Measurements from ENCODE around the gene ZFP57.

ZFP57 gene

DNA sequence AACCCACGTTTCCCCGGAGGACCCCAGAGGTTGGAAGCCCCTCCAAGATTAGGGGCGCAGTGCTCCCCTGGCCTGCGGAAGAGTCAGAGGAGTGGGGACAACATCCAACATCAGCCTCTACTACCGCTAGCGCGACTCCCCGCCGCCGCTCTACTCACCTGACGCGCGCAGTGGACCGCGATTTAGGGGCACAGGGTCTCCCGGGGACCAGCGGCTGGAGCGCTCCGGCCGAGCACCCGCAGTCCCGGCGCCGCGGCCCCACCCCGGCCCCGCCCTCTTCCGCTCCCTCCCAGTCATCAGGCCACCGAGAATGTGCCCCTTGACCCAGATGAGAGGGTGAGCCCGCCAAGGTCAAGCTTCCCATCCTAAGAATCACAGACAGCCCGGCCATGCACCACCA, at the start of gene ZFP57:
Gene ZFP57, minus strand, starts transcription at position 249 of the 400 bp plus-strand sequence. CDS start 4,149 bp downstream, outside the sequence.
- DNase-seq, result no peak

DNA sequence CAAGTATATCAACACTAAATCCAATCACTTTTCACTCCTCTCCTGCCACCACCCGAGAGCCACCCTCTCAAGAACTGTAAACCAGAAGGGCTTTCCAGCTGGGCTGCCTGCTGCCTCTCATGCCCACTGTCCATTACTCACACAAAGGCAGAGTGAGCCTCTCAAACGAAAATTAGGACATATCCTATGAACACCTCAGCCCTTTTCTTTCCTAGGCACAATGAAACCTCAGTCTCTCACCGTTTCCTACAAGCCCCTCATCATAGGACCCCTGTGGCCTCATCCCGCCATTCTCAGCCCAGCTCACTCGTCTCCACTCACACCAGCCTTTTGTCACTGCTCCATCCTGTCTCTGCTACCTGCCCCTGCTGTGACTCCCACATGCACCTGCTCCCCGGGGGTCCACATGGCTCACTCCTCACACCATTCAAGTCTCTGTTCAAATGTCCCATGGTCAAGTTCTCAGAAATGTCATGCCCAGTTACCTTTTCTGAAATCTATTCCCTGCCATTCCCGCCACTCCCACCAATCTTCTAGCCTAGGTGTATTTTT, 49.7 kb upstream of the ZFP57 start:
- DNase-seq, result no peak

DNA sequence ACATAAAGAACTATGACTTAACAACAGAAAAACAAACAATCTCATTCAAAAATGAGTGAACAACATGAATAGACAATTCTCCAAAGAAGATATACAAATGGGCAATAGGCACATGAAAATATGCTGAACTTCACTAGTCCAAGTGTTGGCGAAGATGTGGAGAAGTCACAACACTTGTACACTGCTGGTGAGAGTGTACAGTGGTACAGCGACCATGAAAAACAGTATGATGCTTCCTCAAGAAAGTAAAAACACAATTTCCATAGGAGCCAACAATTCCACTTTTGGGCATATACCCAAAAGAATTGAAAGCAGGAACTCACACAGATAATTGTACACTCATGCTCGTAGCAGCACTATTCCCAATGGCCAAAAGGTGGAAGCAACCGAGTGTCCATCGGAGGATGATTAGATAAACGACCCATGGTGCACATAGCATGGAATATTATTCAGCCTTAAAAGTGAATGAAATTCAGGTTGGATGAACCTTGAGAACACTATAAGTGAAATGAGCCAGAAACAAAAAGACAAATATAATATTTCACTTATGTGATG, 48.9 kb upstream of the ZFP57 start:
- DNase-seq, result no peak

DNA sequence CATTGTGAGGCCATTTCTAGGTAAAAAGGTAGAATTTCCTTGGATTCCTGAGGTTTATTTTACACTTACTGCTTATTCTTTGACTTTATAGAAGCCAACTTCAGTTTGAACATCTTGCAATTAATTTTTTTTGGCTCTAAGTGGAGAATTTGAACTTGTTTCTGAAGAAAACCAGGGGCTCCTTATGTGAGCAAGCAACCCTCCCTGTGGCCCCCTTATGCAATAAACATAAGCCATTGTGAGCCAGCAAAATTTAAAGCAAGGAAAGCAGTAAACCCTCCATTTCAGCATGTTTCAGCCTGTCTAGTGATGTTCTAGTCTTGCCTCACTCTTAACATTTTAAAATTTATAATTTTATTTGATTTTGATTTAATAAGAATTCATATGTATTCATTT, 47.9 kb upstream of the ZFP57 start:
- no peak for DNase-seq

DNA sequence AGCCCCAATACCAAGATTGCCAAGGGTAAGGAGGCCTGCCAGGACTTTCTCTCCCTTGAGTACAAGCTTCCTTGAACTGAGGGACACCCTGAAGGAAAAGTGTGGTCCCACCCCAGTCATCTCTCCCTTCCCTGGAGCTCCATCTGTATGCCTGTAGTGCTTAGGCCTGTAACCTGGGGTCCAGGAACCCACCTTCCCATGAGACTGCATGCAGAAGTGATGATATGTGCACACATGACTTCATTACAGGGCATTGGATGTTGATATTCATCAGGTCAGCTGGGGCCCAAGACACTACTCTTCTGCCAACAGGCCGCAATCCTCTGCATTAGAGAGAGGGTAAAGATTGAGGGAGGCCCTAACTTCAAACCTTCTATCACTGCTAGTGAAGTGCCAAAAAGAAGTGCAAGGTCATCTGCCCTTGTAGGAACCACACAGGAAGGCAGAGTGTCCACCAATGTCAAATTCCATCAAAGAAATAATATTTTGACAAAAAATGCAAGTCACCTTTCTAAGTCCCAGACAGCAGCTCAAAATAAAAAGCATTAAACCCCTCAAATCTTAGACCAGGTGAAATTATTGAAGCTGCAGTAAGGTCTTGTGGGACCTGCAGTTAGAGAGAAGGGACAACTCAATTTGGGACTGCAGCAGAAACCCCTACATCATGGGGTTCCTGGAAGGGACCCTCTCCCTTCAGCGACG, 47.4 kb upstream of the ZFP57 start:
- no peak for DNase-seq

DNA sequence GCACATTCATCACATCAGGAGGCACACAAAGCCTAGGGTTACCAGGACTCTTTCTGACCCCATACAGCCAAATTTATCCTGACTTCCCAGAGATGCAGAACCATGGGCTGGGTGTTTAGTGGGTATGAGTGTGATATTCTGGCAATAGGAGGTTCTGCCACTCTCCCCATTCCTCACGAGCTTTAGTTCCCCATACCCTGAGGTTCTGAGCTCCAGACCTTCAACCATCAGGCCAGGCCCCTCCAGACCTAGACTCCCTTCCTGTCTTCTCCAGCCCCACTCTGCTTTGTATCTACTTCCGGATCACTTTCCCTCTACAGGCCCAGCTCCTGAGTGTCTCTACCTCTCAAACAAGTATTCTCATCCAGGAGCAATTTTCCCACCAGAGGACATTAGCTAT, 46.7 kb upstream of the ZFP57 start:
- no peak for DNase-seq

DNA sequence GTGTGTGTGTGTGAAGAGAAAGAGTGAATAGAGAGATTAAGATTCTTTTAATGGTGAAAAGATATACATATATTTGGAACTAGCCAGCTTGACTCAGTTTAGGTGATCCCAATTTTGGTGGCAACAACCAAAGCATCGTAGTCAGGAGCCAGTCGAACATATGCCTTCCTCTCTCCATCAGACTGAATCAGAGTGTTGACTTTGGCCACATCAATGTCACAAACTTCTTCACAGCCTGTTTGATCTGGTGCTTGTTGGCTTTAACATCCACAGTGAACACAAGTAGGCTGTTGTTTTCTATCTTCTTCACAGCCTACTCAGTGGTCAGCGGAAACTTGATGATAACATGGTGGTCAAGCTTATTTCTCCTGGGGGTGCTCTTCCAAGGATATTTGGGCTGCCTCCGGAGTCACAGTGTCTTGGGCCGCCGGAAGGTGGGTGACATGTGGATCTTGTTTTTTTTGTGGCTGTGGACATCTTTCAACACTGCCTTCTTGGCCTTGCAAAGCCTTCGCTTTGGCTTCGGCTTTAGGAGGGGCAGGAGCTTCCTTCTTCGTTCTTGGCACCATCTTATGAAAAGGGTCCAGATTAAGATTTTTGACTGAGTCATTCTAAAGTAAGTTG, 45.7 kb upstream of the ZFP57 start:
- no peak for DNase-seq

DNA sequence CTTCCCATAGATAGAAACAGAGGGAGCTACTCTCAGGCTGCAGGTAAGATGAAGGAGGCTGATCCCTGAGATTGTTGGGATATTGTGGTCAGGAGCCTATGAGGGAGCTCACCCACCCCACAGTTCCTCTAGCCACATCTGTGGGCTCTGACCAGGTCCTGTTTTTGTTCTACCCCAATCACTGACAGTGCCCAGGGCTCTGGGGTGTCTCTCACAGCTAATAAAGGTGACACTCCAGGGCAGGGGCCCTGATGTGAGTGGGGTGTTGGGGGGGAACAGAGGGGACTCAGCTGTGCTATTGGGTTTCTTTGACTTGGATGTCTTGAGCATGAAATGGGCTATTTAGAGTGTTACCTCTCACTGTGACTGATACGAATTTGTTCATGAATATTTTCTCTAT, 45.0 kb upstream of the ZFP57 start:
- no peak for DNase-seq

DNA sequence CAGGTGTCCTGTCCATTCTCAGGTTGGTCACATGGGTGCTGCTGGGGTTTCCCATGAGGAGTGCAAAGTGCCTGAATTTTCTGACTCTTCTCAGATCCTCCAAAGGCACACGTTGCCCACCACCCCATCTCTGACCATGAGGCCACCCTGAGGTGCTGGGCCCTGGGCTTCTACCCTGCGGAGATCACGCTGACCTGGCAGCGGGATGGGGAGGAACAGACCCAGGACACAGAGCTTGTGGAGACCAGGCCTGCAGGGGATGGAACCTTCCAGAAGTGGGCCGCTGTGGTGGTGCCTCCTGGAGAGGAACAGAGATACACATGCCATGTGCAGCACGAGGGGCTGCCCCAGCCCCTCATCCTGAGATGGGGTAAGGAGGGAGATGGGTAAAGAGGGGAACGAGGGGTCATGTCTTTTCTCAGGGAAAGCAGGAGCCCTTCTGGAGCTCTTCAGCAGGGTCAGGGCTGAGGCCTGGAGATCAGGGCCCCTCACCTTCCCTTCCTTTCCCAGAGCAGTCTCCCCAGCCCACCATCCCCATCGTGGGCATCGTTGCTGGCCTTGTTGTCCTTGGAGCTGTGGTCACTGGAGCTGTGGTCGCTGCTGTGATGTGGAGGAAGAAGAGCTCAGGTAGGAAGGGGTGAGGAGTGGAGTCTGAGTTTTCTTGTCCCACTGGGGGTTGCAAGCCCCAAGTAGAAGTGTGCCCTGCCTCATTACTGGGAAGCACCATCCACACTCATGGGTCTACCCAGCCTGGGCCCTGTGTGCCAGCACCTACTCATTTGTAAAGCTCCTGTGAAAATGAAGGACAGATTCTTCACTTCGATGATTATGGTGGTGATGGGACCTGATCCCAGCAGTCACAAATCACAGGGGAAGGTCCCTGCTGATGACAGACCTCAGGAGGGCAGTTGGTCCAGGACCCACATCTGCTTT, 44.3 kb upstream of the ZFP57 start:
- no peak for DNase-seq

DNA sequence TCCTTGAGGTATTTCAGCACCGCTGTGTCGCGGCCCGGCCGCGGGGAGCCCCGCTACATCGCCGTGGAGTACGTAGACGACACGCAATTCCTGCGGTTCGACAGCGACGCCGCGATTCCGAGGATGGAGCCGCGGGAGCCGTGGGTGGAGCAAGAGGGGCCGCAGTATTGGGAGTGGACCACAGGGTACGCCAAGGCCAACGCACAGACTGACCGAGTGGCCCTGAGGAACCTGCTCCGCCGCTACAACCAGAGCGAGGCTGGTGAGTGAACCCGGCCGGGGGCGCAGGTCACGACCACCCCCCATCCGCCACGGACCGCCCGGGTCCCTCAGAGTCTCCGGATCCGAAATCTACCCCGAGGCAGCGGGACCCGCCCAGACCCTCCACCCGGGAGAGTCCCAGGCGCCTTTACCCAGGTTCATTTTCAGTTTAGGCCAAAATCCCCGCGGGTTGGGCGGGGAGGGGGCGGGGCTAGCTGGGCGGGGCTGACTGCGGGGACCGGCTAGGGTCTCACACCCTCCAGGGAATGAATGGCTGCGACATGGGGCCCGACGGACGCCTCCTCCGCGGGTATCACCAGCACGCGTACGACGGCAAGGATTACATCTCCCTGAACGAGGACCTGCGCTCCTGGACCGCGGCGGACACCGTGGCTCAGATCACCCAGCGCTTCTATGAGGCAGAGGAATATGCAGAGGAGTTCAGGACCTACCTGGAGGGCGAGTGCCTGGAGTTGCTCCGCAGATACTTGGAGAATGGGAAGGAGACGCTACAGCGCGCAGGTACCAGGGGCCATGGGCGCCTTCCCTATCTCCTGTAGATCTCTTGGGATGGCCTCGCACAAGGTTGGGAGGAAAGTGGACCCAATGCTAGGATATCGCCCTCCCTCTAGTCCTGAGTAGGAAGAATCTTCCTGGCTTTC, 43.0 kb upstream of the ZFP57 start:
- no peak for DNase-seq

DNA sequence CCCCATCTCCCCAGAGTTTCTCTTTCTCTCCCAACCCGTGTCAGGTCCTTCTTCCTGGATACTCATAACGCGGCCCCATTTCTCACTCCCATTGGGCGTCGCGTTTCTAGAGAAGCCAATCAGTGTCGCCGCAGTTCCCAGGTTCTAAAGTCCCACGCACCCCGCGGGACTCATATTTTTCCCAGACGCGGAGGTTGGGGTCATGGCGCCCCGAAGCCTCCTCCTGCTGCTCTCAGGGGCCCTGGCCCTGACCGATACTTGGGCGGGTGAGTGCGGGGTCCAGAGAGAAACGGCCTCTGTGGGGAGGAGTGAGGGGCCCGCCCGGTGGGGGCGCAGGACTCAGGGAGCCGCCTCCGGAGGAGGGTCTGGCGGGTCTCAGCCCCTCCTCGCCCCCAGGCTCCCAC, 42.3 kb upstream of the ZFP57 start, which contains the start of gene HLA-F:
Gene HLA-F, plus strand, starts transcription at position 173 of the 404 bp plus-strand sequence. Its CDS starts 30 bp downstream, at position 203.
- DNase-seq, result peak; percentile 44

DNA sequence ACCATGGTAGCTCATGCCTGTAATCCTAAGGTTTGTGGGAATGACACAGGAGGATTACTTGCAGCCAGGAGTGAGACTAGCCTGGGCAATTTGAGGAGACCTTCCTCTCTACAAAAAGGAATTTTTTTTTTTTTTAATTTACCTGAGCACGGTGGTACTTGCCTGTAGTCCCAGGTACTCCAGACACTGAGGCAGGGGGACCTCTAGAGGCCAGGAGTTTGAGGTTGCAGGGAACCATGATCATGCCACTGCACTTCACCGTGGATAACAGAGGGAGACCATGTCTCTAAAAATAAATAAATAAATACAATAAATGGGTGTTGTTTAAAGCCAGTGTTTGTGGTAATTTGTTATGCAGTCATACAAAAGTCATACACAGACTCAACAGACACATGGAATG, 39.9 kb upstream of the ZFP57 start:
- no peak for DNase-seq

DNA sequence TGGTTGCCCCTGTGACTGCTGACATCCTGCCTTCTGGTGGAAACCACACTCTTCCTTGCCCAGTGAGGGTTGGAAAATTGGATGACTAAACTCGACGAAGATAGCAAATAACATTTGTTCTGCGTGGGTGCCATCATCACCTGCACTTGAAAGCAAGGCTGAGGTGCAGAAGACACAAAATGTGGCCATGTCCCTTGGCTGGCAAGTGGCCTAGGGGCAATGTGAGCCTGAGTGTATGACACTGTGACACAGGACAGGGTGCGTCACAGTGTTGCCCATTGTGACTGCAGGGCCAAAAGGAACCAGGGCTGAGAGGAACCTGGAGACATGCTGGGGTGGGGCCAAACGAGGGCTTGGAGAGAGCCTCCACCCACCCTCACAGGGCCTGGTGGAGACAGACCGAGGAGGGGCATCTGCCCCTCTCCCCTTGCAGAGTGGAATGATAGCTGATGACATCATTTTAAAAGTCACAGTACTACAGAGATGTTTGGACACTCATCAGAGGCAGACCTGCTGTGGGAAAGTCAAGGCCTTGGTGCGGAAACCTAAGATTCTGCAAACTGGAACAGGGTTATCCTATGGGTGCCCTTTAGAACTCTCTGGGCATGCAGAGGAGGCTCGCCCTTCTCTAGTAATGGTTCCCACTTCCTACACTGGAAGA, 29.5 kb upstream of the ZFP57 start:
- DNase-seq, result no peak

DNA sequence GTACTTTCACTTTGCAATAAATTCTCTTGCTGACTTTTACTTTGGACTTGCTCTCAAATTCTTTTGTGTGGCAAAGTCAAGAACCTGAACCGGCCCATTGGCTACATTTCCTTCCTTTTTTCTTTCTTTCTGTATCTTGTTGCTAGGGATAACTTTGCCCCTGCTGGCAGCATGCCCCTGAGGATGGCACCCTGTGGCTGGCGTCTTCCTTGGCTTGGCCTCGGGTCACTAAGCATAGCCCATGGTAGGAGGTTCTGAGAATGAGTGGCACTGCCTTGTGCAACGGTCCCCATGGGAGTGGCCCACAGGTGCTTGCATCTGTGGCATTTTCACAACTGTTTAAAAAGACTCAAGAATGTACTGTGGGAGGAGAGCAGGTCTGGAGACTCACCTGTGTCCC, 28.2 kb upstream of the ZFP57 start:
- no peak for DNase-seq

DNA sequence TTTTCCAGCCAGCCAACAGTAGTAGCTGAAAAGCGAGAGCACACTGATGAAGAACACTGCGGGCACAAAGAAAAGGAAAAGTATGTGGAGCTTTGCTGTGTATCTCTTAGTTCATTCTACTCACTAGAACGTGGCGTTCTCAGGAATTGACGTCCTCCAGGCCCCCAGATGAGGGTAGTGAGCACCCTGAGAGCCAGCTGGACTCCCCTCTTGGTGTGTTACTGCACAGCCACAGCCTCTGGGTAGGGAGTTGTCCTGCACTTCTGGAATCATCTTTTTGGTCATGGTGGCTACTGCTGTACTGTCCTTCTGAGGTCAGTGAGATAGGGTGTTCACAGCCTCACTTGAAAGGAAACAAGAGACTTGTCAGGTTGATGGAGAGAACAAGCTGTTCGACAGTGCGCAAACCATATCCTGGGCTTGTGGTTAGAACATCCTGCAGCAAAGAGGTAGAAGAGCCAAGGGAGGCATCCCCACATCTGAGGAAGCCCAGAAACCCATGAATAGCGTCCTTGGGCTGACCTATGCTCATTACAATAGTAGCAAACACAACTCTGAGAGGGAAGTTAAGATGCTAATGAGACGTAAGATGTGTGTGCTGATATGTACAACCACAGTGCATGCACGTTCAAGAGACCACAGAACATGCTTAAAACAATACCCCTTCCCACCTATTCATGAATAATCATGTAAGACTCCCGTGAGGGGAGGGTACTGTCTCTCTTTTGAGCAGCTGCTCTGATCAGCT, 27.7 kb upstream of the ZFP57 start:
- DNase-seq, result no peak

DNA sequence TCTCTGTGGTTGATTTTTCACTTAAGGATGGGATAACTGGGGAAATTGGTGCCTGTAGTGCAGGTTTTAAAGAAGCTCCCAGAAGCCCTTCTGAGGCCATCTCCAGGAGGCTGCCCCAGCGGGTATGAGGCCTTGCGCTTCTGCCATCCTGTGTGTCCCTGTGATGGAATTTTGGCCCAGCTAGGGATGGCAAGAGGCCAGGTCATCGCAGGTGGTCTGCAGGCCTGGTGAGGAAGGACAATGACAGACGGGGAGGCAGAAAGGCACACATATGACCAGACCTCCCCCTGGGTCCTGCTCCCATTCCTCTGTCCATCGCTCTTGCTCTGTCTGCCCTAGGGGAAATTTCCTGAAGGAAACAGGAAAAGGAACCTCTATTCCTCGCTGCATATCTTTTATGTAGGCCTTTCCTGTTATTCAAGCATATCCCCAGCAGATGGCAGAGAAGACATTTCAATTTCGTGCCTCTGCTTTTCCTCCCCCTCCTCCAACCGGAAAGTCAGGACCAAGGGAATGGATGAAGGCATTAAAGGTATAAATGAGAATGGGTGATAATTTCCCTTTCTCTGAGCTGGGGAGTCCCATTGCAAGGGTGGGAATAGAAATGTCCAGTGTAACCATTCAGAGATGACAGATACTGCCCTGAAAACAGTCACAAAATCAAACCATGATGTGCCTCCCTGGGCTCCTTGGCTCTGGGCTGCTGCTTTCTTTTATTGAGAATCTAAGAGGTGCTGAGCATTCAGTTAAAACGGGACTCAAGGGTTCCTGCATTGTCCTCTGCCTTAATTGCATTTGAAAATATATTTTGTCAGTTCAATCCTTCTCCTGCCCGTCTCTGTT, 24.7 kb upstream of the ZFP57 start:
- DNase-seq, result peak; percentile 43

DNA sequence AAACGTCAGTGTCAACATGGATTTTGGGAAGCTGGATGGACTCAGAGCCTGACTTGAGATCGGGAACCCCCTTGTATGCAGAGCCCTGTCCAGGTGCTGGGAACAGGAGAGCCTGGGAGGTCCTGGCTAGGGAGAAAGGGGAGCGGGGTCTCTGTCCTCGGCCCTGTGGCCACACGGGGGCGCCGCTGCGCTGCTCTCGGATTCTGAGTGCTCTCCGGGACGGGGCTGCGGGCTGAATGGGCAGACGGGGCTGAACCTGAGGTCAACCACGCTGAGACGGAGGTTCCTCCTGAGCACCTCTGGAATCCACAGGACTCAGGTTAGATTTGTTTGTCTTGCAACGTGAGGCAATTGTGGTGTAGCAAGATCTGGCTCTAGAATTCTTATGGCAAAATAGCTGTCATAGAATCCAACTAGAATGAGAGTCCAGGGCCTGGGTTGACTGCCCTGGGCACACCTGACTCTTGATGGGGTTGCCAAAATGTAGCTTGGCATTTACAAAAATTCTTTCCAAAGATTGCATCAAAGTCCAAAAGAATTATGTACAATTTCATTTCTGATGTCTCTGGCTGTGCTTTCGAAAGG, 21.7 kb upstream of the ZFP57 start:
- DNase-seq, result peak; percentile 68

DNA sequence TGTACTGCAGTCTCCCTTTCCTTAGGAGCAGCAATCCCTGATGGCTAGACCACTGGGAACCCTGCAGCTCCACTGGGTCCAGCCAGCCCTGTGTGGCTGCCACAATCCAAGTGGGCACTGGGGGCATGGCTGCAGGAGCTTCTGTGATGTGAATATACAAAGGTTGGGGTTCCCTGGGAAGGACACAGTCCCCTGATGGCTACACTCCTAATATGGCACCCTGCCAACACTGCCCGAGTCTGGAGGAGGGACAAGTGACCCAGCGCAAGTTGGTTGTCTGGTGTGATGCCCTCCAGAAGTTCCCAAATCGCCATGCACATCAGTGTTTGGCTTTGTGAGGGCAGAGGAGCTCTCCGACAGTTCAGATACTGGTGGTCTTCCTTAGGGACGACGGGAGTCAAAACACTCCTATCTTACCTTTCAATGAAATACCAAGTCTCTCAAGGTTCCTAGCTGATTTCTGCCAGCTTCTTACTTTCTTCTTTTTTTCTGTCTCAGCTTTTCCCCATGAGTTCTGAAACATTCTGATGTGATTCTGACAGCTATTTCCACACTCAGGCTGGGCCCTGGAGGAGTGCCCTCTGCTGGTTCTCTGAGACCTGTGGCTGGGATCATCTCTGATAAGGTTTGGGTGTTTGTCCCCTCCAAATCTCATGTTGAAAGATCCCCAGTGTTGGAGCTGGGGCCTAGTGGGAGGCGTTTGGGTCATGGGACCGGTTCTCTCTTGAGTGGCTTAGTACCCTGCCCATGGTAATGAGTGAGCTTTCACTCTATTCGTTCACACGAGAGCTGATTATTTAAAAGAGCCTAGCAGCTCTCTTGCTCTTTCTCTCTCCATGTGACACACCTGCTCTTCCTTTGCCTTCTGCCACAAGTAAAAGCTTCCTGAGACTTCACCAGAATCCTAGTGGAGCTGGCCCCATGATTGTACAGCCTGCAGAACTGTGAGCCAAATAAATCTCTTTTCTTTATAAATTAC, 15.5 kb upstream of the ZFP57 start:
- peak; percentile 57 for DNase-seq

All from hematopoietic multipotent progenitor cell treated with erythropoietin and hydrocortisone succinate and interleukin-3 and kit ligand, for 6 days (in vitro differentiated cells).